HG03460 (cell line): ENCODE data around the gene TMEM242.
"Not testable (repeated sequence)": the region's sequence is repeated elsewhere in the genome, so short reads cannot be mapped to it uniquely, and the experiment has no call there.

Experiments used
- ATAC-seq: cut with Tn5 transposase; IDR thresholded peaks from one replicate; pipeline ENCODE4 v1.9.1; 2021; ENCODE audit not compliant: unreplicated experiment

TMEM242 gene

DNA sequence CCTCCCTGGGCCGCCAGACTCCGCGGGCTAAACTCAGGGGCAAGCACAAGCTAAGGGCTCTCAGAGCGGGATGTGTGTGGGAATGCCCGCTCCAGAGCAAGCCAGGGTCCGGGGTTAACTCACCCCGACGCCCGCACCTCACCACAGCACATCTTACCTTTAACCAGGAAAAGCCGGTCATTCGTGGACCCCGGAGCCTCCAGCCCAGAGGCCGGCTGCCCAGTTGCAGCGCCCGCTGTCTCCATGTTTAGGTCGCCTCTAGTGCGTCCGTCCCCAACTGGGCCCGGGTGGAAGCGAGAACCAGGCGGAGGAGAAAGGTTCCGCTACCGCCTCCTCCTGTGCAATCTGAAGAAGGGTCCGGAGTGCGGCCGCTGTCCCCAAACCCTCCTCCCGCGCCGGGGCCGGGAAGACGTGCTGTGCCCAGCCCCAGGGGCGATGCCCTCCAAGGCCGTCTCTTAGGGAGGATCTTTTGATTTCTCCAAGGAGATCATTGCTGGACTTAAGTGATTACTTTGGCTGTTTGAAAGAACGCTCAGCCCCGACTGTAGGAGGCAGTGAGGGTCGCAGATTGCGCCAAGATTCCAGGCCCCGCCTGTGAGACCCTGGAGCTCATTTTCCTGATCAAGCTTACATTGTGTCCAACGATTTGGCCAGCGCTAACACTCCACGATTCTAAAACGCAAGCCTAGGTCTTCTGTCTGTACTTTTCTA lies at the start of gene TMEM242:
Gene TMEM242 (minus strand): TSS at position 265 of the 711 bp plus-strand sequence. CDS start 20 bp downstream, at position 245.
- peak; percentile 90 for ATAC-seq

DNA sequence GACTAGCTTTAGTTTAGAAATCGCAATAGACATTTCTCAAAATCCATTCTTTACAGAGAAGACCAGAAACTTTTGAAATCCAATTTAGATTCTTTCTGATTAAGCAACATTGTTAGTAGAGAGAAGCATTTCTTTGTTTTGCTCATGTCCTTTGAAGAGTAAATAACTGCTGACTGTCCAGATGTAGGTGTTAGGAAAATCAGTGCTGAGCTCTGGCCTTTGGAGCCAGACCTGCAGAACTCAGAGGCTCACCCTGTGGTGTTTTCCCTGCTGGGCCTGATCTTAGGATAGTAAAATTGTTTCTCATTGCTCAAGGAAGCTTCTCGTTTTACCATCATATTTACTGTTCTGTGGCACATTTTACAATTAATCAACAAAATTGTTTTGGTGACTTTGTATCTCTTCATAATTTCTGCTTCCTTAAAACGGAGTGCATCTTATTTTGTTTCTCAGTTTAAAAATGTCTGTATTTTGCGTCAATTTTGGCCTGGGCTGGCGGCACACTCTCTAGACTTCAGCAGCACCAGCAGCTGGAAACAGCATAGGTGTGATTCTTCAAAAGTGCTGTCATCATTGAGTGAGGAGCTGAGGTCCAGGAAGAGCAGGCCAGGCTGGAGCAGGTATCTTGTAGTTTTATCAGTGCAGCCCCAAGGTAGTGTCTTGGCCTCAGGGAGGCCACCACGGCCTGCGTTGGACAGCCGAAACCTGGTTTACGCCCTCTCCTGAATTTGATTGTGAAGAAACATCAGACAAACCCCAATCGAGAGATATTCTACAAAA lies 49.4 kb upstream of the TMEM242 start:
- ATAC-seq, result no peak

DNA sequence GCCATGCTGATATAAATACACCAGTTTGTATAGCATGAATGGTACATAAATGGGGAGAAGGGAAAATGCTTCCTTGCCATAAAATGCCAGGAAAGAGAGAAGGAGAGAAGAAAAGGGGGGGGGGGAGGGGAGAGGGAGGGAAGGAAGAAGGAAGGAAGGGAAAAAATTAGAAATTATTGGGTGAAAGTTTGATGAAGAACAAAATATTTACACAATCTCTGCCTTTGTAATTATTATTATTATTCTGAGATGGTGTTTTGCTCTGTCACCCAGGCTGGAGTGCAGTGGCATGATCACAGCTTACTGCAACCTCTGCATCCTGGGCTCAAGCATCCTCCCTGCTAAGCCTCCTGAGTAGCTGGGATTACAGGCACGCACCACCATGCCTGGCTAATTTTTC lies 47.4 kb upstream of the TMEM242 start:
- ATAC-seq, result no peak

DNA sequence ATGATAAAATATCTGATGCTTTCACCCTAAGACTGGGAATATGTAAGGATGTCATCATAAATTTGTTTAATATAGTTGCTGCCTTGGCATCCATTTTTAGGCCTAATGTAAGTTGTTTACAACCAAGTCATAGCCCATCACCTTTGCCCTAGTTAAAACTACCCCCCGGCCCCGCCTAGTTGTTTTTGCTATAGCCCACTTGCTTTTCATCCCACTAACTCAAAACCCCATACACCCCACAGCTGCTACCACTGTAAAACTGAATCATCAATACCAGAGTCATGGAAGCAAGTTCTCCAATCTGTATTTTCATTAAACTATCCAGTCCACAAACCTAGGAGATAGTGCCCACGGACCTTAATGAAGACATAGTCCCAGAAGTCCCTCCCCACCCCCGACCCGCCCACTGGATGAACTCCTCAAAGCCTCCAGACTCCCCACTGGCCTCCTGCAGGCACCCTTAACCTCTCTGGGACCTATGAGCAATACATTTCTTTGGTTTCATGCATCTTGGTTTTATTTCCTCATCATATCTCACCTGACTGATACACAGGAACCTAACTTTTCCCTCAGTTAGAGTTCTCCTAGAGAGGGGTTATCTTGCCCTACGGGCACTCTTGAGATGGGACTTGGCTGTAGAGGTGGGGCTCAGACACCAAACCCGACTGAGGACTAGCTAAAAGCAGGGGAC lies 45.2 kb upstream of the TMEM242 start:
- no peak for ATAC-seq

DNA sequence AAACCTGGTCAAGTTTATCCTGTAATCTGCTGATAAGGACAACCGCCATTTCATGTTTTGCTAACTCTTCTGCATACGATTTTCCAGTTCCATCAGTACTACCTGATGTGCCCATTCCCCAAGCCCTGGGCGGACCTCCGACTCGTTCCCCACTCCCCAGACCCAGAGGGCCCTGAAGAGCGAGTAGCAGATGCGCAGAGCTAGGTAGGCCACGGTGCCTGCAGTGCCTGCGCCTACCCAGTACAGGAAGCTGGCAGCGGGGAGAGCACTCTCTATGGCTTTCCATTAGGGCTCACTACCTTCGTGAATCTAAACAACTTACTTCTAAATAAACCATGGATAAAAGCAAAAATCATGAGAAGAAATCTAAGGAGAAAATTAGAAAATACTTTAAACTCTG lies 43.3 kb upstream of the TMEM242 start:
- no peak for ATAC-seq

DNA sequence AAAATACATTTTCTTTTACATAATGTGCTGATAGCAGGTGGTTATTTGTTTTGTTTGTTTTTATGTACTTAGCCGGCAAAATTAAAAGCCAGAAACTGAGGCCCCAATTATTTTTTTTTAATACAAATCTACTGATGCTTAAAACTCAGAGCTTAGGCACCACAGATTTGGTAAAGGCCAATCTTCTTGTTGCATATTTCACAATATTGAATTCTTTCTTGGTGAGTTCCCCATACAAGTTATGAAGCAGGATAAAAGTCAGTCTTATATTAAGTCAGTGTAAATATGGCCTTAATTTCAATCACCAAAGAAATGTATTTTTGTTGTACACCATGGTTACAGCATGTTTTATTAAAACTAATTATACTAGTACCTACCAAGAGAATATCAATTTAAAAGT lies 41.4 kb upstream of the TMEM242 start:
- ATAC-seq, result no peak

DNA sequence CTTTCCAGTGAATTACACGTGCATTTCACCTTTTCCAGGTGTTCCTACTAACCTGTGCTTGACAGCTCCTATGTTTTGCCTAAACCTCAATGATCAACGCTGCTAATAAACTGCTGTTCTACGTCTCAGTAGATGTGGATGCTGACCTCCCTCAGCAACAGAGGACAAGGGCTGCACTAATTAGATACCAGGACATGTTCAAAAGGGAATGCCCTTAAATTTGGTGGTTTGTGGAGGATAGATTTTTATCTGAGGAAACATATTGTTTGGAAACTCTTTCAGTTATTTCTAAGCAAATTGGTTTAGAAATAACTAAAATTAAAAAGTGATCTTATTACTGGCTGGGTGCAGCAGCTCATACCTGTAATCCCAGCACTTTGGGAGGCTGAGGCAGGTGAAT lies 38.6 kb upstream of the TMEM242 start:
- no peak for ATAC-seq

DNA sequence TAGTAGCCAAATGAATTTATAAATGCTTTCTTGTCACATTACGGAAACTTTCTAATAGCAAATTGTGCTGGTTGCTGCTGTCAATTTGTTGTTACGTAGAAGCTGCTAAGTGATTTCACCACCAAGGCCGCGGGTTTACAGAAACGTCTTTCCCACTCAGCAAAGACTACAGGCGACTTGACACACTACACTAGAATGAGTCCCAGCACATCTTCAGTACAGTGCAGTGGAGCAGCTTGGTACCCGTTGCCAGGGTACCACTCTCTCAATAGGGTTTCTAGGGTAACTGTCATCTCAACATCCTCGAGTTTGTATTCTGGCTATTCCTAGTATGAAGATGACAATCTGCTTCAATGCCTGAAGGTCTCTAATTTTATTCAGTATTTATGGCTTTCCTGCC lies 35.0 kb upstream of the TMEM242 start:
- ATAC-seq, result no peak

DNA sequence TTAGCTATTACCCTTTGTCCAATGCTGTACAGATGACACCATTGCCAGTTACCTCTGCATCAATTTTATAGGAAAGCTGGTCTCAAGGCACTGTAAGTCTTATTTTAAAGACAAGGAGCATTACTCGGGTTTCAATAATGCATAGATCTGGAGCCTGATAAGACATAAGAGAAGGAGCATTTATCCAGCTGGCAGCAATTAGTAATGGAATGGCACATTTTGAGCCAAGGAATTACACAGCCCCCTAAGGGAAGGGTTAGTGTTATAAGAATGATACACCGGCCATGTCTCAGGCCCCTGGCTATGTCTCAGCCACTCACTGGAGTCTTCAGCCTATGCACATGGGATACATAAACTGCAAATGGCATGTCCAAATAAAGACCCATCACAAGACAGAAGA lies 23.1 kb upstream of the TMEM242 start:
- no peak for ATAC-seq

DNA sequence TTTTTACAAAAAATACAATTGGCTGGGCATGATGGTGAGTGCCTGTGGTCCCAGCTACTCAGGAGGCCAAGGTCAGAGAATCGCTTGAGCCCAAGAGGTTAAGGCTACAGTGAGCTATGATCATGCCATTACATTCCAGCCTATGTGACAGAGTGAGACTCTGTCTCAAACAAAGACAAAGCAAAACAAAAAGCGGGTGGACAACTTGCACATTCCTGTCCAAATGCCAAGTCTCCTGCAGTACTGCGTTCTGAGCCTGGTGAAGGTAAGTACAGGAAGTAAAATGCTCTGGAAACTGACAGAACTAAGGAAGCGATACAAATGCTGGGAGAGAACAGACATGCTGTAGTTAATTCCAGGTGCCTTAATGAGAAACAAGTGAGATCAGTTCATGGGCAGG lies 20.4 kb upstream of the TMEM242 start:
- no peak for ATAC-seq

DNA sequence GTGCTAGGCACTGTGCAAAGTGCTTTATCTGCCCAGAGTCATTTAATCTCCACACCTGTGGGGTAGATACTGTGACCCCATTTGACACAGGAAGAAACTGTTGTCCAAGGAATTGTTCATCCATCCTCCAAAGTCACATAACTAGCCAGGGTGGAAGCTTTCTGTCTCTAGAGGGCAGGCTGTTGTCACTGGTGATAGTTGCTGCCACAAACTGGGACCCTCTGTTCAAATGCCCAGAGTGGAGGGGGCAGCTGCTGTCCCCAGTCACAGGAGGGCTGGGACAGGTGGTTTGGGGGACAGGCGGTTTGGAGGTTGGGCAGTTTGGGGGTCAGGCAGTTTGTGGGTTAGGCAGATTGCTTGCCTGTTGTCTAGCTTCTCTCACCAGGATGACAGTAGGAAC lies 16.1 kb upstream of the TMEM242 start:
- ATAC-seq, result no peak

DNA sequence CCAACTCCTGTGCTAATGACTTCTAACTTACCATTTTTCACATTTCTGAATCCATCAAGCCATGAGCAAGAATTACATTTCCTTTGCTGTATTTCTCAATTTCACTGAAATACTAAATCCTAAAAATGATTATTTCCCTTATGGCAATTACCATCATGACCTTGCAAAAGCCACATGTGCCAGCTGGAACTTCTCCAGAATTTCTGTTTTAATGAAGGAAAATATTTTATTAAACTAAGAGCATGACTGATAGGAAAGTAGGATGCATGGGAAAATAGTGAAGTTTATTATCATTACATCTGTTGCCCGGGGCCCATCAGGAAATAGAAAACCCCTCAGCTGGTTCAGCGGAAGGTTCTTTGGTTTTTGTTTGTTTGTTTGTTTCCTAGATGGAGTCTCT lies 14.4 kb upstream of the TMEM242 start:
- no peak for ATAC-seq

DNA sequence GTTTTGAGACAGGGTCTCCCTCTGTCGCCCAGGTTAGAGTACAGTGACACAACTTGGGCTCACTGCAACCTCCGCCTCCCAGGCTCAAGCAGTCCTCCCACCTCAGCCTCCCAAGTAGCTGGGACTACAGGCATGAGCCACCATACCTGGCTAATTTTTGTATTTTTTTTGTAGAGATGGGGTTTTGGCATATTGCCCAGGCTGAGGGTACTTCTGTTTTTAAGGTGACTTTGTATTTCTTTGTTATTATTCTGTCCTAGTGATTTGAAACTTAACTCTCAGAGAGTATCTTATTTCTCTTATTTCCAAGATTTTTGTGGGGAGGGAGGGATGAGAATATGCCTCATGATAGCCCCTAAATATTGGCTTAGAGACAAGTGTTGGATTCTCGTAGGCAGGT lies 14.0 kb upstream of the TMEM242 start:
- not testable (repeated sequence) for ATAC-seq

DNA sequence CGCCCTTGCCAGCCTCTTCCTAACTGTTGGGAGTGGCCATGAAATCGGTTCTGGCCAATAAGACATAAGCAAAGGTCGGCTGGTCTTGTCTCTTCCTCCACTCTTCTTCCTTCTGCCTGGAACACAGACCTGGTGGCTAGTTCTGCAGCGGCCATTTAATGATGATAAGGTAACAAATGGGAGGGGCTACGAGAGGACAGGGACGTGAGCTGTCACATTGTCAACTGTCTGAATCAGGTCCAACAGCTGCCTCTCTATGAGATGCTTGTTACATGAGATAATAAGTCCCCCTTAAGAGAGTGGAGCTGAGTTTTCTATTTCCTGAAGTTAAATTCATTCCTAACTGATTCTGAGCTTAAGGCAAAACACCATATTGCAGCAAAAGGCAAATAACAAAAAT lies 12.5 kb upstream of the TMEM242 start:
- ATAC-seq, result no peak

DNA sequence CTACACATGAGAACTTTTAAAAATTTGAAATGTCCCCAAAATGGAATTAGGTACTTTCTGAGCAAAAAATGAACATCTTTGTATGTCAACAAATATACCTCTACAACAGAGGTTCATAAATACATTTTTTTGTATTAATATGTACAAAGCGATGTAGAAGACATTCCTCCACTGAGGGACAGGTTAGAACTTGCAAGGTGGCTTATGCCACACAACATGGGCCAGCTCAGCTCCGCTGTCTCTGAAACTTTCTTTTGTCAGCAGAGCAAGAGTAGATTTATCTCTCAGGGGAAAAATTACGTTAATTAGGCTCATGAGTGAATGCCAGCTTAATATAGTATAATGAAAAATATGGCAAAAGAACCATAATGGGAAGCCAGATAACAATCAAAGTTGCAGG lies 10.6 kb upstream of the TMEM242 start:
- ATAC-seq, result no peak

DNA sequence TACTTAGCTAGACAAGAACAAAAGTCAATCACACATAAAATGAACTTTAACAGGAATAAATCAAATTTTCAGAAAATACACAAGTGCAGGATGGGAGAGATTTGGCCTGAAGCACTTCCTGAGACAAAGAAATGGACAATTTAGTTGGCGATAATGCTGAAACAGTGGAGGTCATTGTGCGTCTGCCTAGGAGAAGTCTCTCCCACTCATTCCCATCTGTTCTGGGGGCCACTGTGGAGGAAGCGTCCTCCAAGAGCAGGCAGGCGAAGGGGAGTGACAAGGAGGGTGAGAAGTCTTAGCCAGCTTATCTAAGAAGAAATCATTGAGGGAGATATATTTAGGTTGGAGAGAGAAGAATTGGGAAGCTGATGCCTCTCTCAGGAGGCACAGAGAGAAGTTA lies 10.2 kb upstream of the TMEM242 start:
- no peak for ATAC-seq

DNA sequence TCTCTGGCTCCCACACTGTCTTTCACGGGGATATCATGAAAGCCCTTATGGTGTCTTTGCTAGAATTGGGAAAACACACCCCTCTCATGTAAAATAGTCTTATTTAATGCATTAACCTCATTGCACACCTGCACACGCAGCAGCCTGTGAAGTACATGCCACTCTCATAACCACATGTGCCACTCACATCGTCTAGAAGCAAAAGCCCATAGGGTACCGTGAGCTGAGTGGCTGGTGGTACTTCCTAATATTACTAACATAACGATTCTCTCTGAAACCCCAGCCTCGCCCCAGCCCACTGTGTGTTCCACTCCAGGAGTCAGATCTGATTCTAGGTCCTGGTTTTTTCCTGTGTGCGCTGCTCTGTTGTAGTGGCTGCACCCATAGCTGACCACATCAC lies 9.5 kb upstream of the TMEM242 start:
- ATAC-seq, result no peak

DNA sequence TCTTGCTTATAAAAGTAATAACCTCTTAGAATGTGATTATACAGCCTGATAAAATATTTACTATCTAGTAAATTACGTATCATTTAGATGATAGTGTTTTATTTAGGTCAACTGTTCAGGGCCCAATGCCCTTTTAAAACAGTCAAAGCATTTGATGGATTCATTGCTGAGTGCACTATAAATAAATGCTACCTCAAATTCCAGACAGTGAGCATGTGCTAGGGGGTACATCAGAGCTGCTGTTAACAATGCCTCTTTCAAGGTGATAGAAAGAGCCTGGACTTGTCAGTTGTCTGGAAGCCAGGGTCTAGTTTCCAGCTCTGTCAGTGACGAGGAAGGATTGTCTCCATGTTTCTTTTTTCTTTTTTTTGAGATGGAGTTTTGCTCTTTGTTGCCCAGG lies 7.5 kb upstream of the TMEM242 start:
- no peak for ATAC-seq

DNA sequence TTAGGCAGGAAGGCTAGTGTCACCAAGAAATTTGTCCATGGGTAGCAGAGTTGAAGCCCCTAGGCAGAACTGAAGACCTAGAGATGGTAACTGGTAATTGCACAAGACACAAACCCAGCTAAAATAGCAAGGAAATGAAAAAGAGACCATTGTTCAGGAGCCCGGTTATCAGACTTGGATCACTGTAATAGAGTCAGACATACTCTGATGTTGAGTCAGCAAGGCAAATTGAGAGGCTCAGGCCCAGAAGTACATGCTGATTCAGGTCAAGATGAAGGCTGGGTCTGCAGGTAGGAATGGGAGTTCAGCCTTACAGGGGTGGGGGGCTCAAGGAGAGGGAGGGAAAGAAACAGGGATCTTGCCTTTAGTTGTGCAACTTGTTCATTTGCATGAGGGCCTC lies 6.5 kb upstream of the TMEM242 start:
- no peak for ATAC-seq

DNA sequence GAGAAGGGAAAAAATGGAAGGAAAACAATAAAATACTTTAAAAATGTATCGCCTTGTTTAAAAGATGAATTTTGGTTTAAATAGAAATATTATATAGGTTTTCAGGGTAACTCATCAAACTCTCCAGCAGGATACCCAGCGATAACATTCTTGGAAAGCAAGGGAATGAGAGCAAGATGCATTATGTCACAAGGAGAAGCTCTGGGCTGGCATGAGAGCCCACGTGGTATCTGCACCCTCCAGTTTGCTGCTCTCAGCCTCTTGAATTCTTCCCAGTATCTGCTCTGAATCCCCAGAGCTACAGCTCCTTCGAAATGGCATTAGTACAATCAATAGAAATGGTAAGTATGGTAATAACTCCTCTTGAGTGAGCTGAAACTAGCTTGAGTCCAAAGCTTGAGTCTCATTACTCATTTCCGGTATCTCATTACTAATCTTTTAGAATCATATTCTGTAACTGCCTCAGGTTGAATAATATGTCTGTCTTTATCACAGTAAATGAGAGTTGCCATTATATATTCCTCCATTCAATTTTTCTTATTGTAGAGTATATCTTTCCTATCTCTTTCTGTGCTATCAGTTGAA lies 4.9 kb upstream of the TMEM242 start:
- ATAC-seq, result no peak

DNA sequence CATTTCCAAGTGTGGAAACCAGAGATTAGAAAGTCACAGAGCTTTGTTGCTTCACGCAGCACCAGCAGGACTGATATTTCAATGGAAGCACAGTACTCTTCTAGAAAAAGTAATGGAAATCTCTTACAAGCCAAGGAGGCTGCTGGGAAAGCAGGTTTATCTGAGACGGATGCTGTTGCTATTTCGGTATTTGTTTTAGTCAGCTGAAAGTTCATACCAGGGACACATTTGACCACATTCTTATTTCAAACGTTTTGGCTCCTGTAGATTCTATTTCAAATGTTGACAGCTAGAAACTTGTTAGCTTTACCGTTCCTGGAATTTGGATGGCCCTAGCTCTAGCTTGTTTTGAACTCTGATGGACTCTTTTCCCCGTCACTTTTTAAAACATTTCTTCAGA lies 3.7 kb upstream of the TMEM242 start:
- no peak for ATAC-seq
